Activated naive CD8-positive, alpha-beta T cell treated with anti-CD3 and anti-CD28 coated beads, Interleukin-2, amount 50 U/mL, for 24 hours (primary cell): ENCODE data around the gene MED12L.

Source experiments
- ATAC-seq: fragments of 150-1000 bp; cut with Tn5 transposase; one replicate; pipeline ENCODE4 v1.10.0; 2021
- DNase-seq: peaks from one replicate; pipeline ENCODE4 v3.0.0; 2021
- H3K27ac Mint-ChIP-seq: one replicate; pipeline ENCODE4 v1.8.0; 2021; ENCODE audit warnings: mild to moderate bottlenecking, mixed read lengths
- H3K27me3 Mint-ChIP-seq: one replicate; pipeline ENCODE4 v1.8.0; 2021; ENCODE audit warnings: mixed read lengths
- H3K36me3 Mint-ChIP-seq: one replicate; pipeline ENCODE4 v1.8.0; 2021; ENCODE audit warnings: low read depth, mixed read lengths
- H3K4me1 Mint-ChIP-seq: one replicate; pipeline ENCODE4 v1.8.0; 2021; ENCODE audit warnings: mixed read lengths
- H3K4me3 Mint-ChIP-seq: one replicate; pipeline ENCODE4 v1.8.0; 2021; ENCODE audit warnings: mild to moderate bottlenecking, moderate library complexity, mixed read lengths
- H3K9me3 Mint-ChIP-seq: one replicate; pipeline ENCODE4 v1.8.0; 2021; ENCODE audit warnings: mixed read lengths

MED12L gene

GRCh38 chr3:151296226-151296625, 210.8 kb downstream of the MED12L start:
- Mint-ChIP-seq H3K4me3 (no peak overlapping the region), H3K27ac (no peak overlapping the region), H3K9me3 (no peaks in the 10 kb centered on the region), H3K27me3 (peaks cover 5% of the 10 kb centered on the region), H3K4me1 (peaks cover 7% of the 10 kb centered on the region), H3K36me3 (no peaks in the 10 kb centered on the region)
- no peak for DNase-seq
- no peak for ATAC-seq

GRCh38 chr3:151297429-151297828, 212.0 kb downstream of the MED12L start:
- H3K9me3 Mint-ChIP-seq: no peaks in the 10 kb centered on the region
- no peak for ATAC-seq
- no peak for DNase-seq
- peaks cover 17% of the 10 kb centered on the region for H3K4me1 Mint-ChIP-seq
- no peak overlapping the region for H3K4me3 Mint-ChIP-seq
- peaks cover 8% of the 10 kb centered on the region for H3K27me3 Mint-ChIP-seq
- no peaks in the 10 kb centered on the region for H3K36me3 Mint-ChIP-seq
- no peak overlapping the region for H3K27ac Mint-ChIP-seq

GRCh38 chr3:151299006-151299405, 213.5 kb downstream of the MED12L start:
- Mint-ChIP-seq H3K4me3 (no peak overlapping the region), H3K27ac (no peak overlapping the region), H3K27me3 (peaks cover 18% of the 10 kb centered on the region), H3K4me1 (peaks cover 32% of the 10 kb centered on the region), H3K36me3 (peaks cover 2% of the 10 kb centered on the region), H3K9me3 (no peaks in the 10 kb centered on the region)
- DNase-seq: no peak
- no peak for ATAC-seq

- Mint-ChIP-seq H3K27ac (no peak overlapping the region), H3K36me3 (peaks cover 2% of the 10 kb centered on the region), H3K9me3 (no peaks in the 10 kb centered on the region), H3K4me3 (no peak overlapping the region), H3K27me3 (peaks cover 18% of the 10 kb centered on the region), H3K4me1 (peaks cover 47% of the 10 kb centered on the region)
- no peak for ATAC-seq
- DNase-seq: no peak
These were observed 215.1 kb downstream of the MED12L start for GRCh38 chr3:151300539-151300938.

GRCh38 chr3:151301787-151302186, 216.3 kb downstream of the MED12L start:
- peaks cover 18% of the 10 kb centered on the region for H3K27me3 Mint-ChIP-seq
- ATAC-seq (peak; percentile 18), DNase-seq (no peak)
- H3K9me3 Mint-ChIP-seq: no peaks in the 10 kb centered on the region
- peaks cover 60% of the 10 kb centered on the region for H3K4me1 Mint-ChIP-seq
- H3K36me3 Mint-ChIP-seq: peaks cover 2% of the 10 kb centered on the region
- no peak overlapping the region for H3K27ac Mint-ChIP-seq
- H3K4me3 Mint-ChIP-seq: no peak overlapping the region

GRCh38 chr3:151303751-151304150, 218.3 kb downstream of the MED12L start:
- DNase-seq (no peak), ATAC-seq (no peak)
- Mint-ChIP-seq H3K9me3 (no peaks in the 10 kb centered on the region), H3K36me3 (peaks cover 2% of the 10 kb centered on the region), H3K4me1 (peaks cover 78% of the 10 kb centered on the region), H3K27me3 (peaks cover 18% of the 10 kb centered on the region), H3K27ac (peak overlapping the region; percentile 86), H3K4me3 (no peak overlapping the region)

- peak overlapping the region; percentile 85 for H3K27ac Mint-ChIP-seq
- no peak for DNase-seq
- peaks cover 2% of the 10 kb centered on the region for H3K36me3 Mint-ChIP-seq
- peaks cover 80% of the 10 kb centered on the region for H3K4me1 Mint-ChIP-seq
- H3K9me3 Mint-ChIP-seq: no peaks in the 10 kb centered on the region
- peak overlapping the region; percentile 52 for H3K4me3 Mint-ChIP-seq
- peak; percentile 90 for ATAC-seq
- H3K27me3 Mint-ChIP-seq: peaks cover 18% of the 10 kb centered on the region
These were observed 219.8 kb downstream of the MED12L start for GRCh38 chr3:151305060-151305774.

- Mint-ChIP-seq H3K27me3 (peaks cover 16% of the 10 kb centered on the region), H3K27ac (peak overlapping the region; percentile 85), H3K4me3 (peak overlapping the region; percentile 52), H3K9me3 (no peaks in the 10 kb centered on the region), H3K4me1 (peaks cover 76% of the 10 kb centered on the region), H3K36me3 (peaks cover 2% of the 10 kb centered on the region)
- DNase-seq (no peak), ATAC-seq (no peak)
These were observed 220.3 kb downstream of the MED12L start for GRCh38 chr3:151305775-151306151.

- Mint-ChIP-seq H3K27me3 (peaks cover 14% of the 10 kb centered on the region), H3K4me3 (peak overlapping the region; percentile 52), H3K27ac (peak overlapping the region; percentile 85), H3K4me1 (peaks cover 72% of the 10 kb centered on the region), H3K9me3 (no peaks in the 10 kb centered on the region), H3K36me3 (peaks cover 2% of the 10 kb centered on the region)
- DNase-seq (no peak), ATAC-seq (no peak)
These were observed 220.8 kb downstream of the MED12L start for GRCh38 chr3:151306168-151306810.

GRCh38 chr3:151307131-151307530, 221.7 kb downstream of the MED12L start:
- Mint-ChIP-seq H3K36me3 (peaks cover 2% of the 10 kb centered on the region), H3K4me1 (peaks cover 64% of the 10 kb centered on the region), H3K27ac (peak overlapping the region; percentile 85), H3K4me3 (no peak overlapping the region), H3K9me3 (no peaks in the 10 kb centered on the region), H3K27me3 (peaks cover 11% of the 10 kb centered on the region)
- ATAC-seq (no peak), DNase-seq (no peak)

GRCh38 chr3:151307583-151308488, 222.4 kb downstream of the MED12L start:
- DNase-seq: no peak
- ATAC-seq: no peak
- Mint-ChIP-seq H3K4me1 (peaks cover 59% of the 10 kb centered on the region), H3K9me3 (no peaks in the 10 kb centered on the region), H3K4me3 (no peak overlapping the region), H3K36me3 (peaks cover 2% of the 10 kb centered on the region), H3K27ac (peak overlapping the region; percentile 70), H3K27me3 (peaks cover 6% of the 10 kb centered on the region)

GRCh38 chr3:151309566-151309965, 224.1 kb downstream of the MED12L start:
- no peak overlapping the region for H3K4me3 Mint-ChIP-seq
- H3K27ac Mint-ChIP-seq: no peak overlapping the region
- peaks cover 42% of the 10 kb centered on the region for H3K4me1 Mint-ChIP-seq
- H3K27me3 Mint-ChIP-seq: no peaks in the 10 kb centered on the region
- DNase-seq: no peak
- ATAC-seq: no peak
- H3K36me3 Mint-ChIP-seq: no peaks in the 10 kb centered on the region
- H3K9me3 Mint-ChIP-seq: no peaks in the 10 kb centered on the region

GRCh38 chr3:151312972-151313371, 227.5 kb downstream of the MED12L start:
- no peaks in the 10 kb centered on the region for H3K9me3 Mint-ChIP-seq
- ATAC-seq: no peak

GRCh38 chr3:151314137-151314536, 228.7 kb downstream of the MED12L start:
- Mint-ChIP-seq H3K27ac (no peak overlapping the region), H3K36me3 (no peaks in the 10 kb centered on the region), H3K27me3 (peaks cover 4% of the 10 kb centered on the region), H3K4me3 (no peak overlapping the region), H3K9me3 (no peaks in the 10 kb centered on the region), H3K4me1 (peaks cover 18% of the 10 kb centered on the region)
- ATAC-seq: no peak
- DNase-seq: no peak

More at GRCh38 chr3:151312972-151313371, 227.5 kb downstream of the MED12L start:
- no peak for DNase-seq
- H3K27ac Mint-ChIP-seq: no peak overlapping the region
- H3K4me3 Mint-ChIP-seq: no peak overlapping the region
- H3K36me3 Mint-ChIP-seq: no peaks in the 10 kb centered on the region
- peaks cover 22% of the 10 kb centered on the region for H3K4me1 Mint-ChIP-seq
- H3K27me3 Mint-ChIP-seq: peaks cover 4% of the 10 kb centered on the region
